NCI-H1105 treated with DMSO at 0.1 percent for 48 hours (cell line): ENCODE results near the gene SON.
"Not testable (repeated sequence)": the region's sequence is repeated elsewhere in the genome, so short reads cannot be mapped to it uniquely, and the experiment has no call there.

ENCODE experiments used
- DNase-seq: peaks from one replicate; lab custom pipeline; 2025; lab: John Stamatoyannopoulos, UW

SON gene

DNA sequence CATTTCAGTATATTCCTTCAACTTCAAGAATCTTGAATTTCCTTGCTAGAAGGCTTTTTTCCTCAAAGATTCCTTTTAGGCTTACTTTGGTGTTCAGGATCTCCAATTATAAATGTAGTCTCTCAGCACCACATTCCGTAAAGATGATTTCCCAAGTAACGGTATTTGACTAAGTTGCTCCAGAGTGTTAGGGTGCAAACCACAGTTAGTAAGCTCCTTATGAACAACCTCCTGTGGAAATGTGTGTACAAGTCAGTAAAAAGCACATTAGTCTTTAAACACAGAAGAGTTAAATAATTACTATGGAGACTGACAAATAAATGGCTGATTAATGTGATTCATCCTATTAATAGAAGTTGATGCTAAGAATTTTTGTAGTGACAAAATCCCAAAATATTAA lies 35.4 kb downstream of the SON start:
- DNase-seq: no peak

DNA sequence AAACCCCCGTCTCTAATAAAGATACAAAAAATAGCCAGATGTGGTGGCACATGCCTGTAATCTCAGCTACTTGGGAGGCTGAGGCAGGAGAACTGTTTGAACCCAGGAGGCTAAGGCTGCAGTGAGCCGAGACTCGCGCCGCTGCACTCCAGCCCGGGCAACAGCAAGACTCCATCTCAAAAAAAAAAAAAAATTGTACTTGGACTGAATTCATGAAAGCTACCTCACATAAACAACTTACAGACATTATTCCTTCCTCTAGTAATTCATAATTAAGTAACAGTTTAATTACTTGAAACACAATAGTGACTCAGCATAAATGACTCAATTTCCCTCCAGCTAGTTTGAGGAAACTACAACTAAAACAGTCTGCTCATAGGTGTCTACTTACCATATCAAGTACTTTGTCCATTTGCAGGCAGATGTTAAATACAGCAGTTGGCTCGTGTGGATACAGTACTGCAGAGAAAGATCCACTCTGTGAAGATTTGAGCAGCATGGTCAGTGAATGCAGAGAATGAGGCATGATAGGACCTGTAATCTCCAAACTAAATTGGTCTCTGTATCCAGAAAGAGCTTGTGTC lies 36.2 kb downstream of the SON start:
- DNase-seq: no peak

DNA sequence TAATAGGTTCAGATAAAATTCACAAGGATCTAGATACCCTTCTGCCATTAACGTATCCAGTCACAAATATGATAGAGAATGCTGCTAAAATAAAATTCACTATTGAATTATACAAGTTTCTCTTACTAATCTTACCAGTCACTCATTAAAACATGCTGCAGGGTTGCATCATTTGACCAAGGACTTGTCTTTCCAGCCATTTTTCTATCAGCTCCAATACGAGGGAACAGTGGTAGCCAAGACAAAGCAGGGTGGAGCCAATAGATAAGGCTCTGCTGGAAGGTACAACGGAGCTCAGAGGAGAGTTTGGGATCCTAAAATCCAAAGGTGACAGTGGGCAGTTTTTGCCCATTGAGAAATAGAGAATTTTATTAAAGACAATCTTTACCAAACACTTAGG lies 41.6 kb downstream of the SON start:
- DNase-seq: no peak

DNA sequence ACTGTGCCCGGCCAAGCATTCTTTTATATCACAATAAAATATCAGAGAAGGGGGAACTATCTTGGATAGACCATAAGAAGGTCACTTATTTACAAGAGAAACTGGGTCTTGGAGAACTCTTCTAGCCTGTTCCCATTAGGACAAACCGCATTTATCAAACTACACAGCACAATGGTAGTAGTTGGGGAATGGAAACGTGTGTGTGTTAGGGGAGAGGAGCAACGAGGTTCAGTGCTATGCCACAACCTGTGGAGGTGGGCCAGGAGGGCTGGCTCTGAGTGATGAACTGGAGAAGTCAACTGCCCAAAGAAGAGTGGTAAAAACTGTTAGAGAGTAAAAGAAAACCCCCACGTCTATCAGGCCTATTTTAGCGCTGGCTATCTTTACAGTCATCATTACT lies 44.1 kb downstream of the SON start:
- DNase-seq: no peak

DNA sequence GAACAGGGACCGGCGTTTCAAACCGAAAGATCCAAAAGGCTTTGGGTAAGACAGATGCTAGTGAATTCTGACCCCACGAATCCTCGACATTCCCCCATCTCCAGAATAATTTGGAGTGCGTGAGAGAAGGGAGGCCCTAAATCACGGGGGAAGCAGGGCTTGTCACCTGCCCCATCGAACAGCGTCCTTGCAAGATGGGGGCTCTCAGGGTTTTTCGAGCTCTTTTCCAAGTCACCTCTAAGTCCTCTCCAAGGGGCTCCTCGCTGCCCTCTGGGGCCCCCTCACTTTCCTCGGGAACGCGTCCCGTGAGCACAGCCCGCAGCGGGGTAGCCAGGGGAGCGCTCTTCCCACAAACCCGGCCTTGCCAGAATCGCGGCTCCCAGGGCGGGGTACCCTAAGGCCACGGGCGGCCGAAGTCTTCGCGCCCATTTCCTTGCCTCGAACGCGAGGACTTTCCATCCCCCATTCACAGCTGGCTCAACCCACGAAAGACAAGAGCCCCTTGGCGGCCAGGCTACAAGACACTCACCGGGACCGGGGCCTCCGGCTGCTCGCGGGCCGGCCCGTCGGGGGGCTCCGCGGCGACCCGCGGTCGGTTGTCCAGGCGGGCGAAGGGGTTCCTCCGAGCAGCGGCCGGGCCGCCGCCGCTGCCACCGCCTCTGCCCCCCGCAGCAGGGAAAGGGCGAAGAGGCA lies 45.1 kb downstream of the SON start:
- DNase-seq: peak; percentile 41

DNA sequence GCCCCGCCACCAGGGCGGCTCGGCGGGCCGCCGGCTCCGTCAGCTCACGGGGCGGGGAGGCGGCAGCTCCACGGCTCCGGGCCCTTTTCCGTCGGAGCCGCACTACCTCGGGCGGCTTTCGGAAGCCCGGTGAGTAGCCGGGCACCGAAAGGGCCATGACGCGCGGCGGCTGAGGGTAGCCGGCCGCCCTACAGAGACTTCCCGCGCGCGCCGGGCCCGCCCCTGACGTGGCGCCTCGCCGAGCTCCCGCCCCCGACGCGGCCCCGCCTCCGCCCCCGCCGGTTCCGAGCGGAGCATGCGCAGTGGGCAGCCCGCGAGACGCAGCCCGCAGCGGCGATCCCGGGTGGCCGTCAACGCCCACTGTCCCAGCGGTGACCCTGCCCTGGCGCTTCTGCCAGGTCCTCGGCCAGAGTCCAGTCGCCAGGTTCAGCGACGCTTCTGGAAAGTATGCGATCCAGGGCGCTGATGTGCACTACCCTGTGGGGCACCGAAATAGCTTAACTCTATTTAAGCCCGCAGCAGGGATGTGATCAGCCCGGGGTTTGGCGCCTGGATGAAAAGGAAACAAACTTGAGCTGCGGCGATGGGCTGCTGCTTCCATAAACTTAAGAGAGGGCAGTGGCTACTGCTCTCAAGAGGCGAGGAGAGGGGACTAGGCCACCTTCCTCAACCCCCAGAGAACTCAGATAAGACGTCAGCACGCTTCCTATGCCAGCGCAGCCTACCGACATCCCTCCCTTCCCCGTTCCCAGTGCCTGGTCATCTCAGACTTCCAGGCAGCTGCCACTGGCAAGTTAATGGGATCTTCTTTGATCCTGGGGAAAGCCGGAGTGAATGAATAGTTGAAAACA lies 45.9 kb downstream of the SON start, which contains the start of gene DONSON:
Gene DONSON (minus strand): TSS at position 200 of the 851 bp plus-strand sequence. CDS start 43 bp downstream, at position 157.
- DNase-seq: peak; percentile 84

DNA sequence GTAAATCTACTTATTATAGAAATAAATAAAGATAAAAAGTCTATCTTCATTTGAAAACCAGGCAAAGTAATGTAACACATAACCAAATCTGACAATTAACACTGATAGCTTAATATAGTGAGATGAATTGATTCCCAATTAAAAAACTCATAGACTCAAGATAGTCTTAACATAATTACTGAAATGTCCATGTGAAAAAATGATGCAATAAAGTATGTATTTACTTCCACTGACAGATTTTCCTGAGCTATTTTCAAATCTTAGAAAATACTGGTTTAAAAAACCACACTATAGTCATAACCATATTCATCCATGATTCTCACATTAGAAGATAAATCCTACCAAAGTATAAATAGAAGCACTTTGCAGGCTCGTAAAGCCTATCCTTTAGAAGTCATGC lies 55.2 kb downstream of the SON start:
- no peak for DNase-seq

DNA sequence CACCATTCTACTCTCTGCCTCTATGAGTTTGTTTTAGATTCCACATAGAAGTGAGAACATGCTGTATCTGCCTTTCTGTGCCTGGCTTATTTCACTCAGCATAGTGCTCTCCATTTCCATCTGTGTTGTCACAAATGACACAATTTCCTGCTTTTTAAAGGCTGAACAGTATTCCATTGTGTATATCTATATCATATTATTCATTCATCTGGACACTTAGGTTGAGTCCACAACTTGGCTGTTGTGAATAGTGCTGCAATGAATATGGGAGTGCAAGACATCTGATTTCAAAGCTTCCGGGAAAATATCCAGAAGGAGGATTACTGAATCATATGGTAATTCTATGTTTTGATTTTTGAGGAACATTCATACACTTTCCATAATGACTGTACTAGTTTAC lies 65.7 kb downstream of the SON start:
- DNase-seq: no peak

DNA sequence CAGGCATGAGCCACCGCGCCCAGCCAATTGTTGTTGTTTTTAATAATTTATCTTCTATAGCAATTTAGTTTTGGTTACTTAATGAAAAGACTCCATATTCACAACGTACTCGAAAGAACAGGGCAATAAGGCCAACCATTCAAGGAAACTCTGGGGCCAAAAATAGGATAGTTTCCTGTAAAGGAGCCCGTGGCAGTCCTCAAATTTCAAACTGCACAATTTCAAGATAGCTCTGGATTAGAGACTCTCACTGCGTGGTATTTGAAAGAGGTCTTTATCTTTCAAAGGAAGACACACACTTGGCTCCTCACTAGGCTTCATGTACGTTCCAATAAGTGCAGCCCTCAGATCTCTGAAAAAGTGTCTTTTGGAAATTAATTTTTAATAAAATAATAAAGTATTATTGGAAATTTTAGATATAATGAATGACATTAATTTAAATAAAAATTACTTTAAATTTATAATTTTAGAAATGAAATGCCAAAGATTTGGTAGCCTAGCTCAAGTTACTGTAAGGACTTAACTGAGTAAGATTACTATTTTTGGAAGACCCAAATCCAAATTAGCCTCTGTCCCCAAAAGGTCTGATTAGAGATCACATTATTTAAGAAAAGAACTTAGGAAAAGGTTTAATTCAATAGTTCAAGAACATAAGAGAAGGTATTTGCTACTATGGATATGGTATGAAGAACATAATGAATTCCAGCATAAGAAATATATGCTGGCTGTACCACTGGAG lies 68.3 kb downstream of the SON start:
- no peak for DNase-seq

DNA sequence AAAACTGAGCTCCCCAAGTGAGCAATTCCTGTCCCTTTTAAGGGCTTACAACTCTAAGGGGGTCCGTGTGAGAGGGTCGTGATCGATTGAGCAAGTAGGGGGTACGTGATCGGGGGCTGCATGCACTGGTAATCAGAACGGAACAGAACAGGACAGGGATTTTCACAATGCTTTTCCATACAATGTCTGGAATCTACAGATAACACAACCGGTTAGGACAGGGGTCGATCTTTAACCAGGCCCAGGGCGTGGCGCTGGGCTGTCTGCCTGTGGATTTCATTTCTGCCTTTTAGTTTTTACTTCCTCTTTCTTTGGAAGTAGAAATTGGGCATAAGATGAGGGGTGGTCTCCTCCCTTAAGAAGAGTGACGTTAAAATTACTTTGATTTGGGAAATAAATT lies 74.7 kb downstream of the SON start:
- not testable (repeated sequence) for DNase-seq

DNA sequence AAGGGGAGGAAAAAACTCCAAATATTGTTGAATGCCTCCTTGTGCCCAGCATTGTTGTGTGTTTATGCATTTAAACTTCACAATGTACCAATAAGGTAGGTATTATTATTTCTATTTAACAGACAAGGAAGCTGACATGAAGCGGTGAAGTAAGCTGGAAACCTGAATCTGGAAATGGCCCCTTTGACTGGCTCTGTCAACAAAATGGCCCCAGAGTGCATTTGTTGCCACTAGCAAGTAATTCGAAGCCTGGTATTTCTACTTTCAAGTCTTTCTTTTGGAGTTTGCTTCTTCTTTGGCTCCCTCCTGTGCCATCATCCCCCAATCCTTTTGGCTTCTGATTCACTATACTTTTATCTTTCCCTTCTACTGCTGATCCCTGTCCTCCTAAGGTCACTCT lies 75.6 kb downstream of the SON start:
- DNase-seq: no peak

DNA sequence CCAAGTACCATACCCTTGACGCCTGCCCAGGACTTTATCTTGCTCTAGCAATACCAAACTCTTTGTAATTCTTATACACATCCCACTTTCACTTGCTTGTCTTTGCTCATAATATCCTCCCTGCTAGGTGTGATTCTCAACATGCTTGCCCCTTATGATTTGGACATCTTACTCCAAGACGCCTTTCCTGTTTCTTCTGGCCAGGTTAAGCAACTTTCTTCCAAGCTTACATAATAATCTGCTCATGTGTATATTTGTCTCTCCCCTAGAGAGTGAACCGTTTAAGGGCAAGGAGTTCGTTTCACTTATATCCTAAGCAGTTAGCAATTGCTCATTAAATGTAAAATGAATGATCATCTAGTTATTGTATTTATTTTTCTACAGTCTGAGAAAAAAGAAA lies 76.9 kb downstream of the SON start:
- DNase-seq: no peak

DNA sequence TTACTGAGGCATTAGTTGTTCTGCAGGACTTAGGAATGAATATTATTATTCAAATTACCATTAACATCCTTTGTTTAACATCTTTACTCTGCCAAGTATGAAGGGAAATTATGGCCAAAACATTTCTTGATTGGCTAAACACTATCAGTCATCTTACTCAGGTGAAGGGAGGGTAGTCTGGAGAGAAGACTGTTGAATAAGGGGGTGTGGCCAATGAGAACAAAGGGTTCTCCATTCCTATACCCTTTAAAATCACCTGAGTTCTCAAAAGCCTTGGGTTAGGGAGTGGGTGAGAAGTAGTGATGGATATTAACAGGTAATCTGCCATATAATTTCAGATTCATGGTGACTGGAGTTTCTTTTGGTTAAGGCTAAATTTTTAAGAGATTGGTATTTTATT lies 79.4 kb downstream of the SON start:
- DNase-seq: no peak

DNA sequence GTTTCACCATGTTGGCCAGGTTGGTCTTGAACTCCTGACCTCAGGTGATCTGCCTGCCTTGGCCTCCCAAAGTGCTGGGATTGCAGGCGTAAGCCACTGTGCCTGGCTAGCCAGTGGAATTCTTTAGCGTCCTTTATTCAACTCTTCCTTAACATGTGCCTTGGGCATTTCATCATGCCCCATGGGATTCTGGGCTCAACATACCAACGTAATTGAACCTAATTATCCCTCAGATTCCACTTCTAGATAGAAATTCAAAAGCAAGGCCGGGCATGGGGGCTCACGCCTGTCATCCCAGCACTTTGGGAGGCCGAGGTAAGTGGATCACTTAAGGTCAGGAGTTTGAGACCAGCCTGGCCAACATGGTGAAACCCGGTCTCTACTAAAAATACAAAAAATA lies 83.3 kb downstream of the SON start:
- not testable (repeated sequence) for DNase-seq
